GM12872 (cell line): ENCODE results near the gene ATG16L1.

Source experiments
- TF ChIP-seq, protein P1 (sequence below): IDR thresholded peaks from 3 replicates; pipeline ENCODE4 v1.5.1; 2011; ENCODE audit warnings: low read depth, mild to moderate bottlenecking, low read length, moderate library complexity; ENCODE audit not compliant: insufficient read depth

ATG16L1 gene

DNA sequence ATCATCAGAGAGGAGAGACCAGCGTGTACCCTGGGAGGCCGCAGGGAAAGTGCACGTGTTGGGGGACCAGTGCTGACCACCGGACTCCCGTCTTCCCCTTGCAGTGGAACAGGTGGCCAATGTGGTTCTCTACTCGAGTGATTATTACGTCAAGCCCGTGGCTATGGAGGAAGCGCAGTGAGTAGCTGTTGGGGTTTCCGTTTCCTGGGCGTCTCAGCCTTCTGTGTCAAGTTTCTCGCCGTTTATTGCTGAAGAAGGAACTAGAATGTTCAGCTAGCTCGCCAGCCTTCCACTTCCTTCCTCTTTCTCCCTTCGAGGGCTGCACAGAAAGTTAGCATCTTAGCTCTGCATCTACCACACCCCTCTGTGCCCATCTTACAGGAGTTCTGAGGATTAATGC, 80.1 kb downstream of the ATG16L1 start:
- TF ChIP-seq, protein P1, sequence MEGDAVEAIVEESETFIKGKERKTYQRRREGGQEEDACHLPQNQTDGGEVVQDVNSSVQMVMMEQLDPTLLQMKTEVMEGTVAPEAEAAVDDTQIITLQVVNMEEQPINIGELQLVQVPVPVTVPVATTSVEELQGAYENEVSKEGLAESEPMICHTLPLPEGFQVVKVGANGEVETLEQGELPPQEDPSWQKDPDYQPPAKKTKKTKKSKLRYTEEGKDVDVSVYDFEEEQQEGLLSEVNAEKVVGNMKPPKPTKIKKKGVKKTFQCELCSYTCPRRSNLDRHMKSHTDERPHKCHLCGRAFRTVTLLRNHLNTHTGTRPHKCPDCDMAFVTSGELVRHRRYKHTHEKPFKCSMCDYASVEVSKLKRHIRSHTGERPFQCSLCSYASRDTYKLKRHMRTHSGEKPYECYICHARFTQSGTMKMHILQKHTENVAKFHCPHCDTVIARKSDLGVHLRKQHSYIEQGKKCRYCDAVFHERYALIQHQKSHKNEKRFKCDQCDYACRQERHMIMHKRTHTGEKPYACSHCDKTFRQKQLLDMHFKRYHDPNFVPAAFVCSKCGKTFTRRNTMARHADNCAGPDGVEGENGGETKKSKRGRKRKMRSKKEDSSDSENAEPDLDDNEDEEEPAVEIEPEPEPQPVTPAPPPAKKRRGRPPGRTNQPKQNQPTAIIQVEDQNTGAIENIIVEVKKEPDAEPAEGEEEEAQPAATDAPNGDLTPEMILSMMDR, result no peak

DNA sequence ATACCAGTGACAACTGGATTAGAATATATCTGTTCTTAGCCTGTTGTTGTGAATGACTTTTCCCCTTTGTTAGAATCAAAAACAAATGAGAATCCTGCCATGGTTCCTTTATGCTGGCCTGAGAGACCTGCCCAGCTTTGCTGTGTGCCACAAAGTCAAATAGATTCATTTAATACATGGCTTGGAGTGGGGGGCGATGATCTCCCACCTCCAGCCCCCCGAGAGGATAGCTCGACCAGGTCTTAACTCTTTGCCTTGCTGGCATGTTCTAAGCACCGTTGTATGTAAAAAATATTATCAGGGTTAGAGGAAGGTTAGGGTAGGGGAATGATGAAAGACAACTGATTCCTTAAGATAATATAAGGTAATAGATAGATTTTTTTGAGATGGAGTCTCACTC, 80.7 kb downstream of the ATG16L1 start:
- TF ChIP-seq, protein P1, result no peak

DNA sequence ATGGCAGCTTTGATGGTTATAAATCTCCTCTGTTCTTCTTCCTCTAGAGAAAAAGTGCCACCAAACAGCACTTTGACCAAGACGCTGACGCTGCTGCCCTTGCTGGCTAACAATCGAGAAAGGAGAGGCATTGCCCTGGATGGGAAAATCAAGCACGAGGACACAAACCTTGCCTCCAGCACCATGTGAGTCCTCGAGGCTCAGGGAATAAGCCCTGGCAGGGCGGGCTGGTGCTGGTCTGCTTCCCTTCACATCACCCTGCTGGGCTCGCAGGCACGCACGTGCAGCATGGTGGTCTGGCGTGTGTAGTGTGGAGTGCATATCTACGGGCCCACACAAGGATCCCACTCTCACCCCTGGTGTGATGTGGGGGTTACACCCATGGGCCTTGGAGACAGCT, 83.4 kb downstream of the ATG16L1 start:
- TF ChIP-seq, protein P1, result no peak

DNA sequence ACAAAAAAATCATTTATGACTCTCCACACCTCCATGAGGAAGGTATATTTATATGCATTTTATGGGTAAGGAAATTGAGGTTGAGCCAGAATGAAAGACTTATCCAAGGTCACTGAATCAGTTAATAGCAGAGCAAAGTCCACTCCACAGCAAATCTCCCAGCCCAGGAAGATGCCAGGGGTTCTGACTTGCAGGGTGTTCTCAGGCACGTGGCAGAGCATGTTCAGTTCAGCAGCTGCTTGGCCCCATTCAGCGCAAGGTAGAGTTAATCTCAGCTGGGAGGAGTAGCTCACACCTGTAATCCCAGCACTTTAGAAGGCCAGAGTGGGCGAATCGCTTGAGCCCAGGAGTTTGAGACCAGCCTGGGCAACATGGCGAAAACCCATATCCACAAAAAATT, 85.1 kb downstream of the ATG16L1 start:
- TF ChIP-seq, protein P1, result no peak

DNA sequence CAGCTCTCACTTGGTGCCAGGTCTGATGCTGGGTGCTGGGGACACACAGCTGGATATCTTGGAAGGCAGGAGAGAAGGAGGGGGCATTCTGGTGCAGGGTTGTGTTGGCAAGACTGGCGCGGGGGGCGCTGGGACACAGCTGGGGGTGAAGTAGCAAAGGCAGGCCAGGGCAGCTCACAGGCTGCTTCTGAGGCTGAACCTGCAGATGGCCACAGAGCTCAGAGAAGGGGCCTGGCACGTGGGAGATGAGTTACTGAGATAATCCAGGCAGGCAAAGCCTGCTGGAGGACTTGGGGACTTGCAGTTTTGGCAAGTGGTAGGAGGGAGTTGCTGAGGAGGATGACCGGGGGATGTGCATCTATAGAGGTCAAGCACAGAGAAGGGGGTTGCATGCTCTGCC, 86.6 kb downstream of the ATG16L1 start:
- TF ChIP-seq, protein P1, result no peak

DNA sequence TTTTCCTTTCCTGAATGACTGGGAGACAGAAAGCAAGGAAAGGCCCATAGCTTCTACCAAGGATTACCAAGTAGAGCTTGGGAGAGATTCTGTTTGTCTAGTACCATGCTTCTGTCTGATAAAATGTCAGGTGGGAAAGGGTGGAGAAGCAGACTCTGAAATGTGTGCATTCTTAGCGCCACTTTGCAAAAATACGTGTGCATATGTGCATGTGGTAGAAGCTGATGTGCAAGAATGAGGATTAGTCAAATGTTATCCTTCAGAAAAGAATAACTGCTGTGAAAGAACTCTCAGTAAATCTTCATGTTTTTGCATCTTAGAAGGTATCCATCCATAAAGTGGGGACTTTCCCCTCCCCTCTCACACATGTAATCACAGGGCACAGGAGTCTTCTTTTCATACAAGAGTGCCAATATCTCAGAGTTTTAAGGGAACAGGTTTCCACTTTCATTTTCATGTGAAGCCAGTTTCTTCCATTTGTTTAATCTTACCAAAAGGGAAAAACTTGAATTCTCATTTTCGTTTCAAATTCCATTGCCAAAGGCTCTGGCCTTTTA, 87.4 kb downstream of the ATG16L1 start:
- TF ChIP-seq, protein P1, result no peak

DNA sequence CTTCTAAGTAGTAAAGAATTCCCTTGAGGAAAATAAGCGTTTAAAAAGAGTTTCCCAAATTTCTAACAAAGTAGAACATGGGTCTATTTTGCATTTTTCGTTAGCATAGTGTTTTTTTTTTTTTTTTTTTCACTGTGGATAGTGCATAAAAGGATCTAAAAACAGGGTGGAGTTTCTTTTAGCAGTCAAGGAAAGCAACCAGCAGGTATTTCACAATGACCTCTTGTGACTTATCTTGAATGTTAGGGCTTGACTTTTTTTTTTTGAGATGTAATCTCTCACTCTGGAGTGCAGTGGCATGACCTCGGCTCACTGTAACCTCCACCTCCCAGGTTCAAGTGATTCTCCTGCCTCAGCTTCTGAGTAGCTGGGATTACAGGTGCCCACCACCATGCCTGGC, 88.0 kb downstream of the ATG16L1 start:
- TF ChIP-seq, protein P1, result no peak
